Adrenal gland (tissue), 12 donors: ENCODE measurements around the gene DAAM2. TPM values are rescaled to one million over a fixed set of nuclear protein-coding genes. Genes with fewer than 3 reads are reported as not detected.
A peak's percentile ranks its signal among the peaks of the same experiment; 100 is the strongest.

Source experiments
- DNase-seq, 7 donors: peaks; one replicate each; pipeline ENCODE4 v3.0.0-alpha.2; 2019 to 2020
- H3K27ac ChIP-seq, 5 donors: fragments of 200-600 bp; sonication (generic) in 4 of 5; 1 replicate in 3 of 5; 2 replicates in 2 of 5; pipeline versions ENCODE4 v1.5.1 to v1.8.0; 2016 to 2020; ENCODE audit warnings: mild to moderate bottlenecking in 1 of 5
- H3K27me3 ChIP-seq: fragments of 200-600 bp; 2 replicates; pipeline ENCODE4 v1.8.0; 2021
- H3K36me3 ChIP-seq, 2 donors: fragments of 200-600 bp; replicated peaks in 1 of 2; 1 replicate in 1 of 2; 2 replicates in 1 of 2; pipeline versions ENCODE4 v1.5.1 to v1.8.0; 2018 to 2022
- H3K4me1 ChIP-seq, 2 donors: fragments of 200-600 bp; replicated peaks in 1 of 2; 1 replicate in 1 of 2; 2 replicates in 1 of 2; pipeline versions ENCODE4 v1.5.1 to v1.8.0; 2018 to 2021
- H3K4me3 ChIP-seq, 4 donors: fragments of 200-600 bp; sonication (generic) in 3 of 4; one replicate each; pipeline ENCODE4 v1.5.1; 2016 to 2018
- H3K9me3 ChIP-seq, 3 donors: fragments of 200-600 bp; sonication (generic) in 1 of 3; replicated peaks in 1 of 3; 1 replicate in 2 of 3; 2 replicates in 1 of 3; pipeline versions ENCODE4 v1.5.1 to v1.8.0; 2016 to 2021
- CTCF ChIP-seq, 6 experiments: fragments of 450-650 bp in 4 of 6; fragments of 200-600 bp in 2 of 6; sonication (generic) in 1 of 6; IDR thresholded peaks; 1 replicate in 5 of 6; 2 replicates in 1 of 6; pipeline versions ENCODE4 v1.5.1 to v1.8.0; 2016 to 2021; ENCODE audit warnings: antibody characterized with exemption in 6 of 6, mild to moderate bottlenecking in 2 of 6, moderate library complexity in 1 of 6
- POLR2A ChIP-seq, 2 donors: fragments of 450-650 bp; IDR thresholded peaks; one replicate each; pipeline ENCODE4 v1.6.1; 2017; ENCODE audit warnings: antibody characterized with exemption in 2 of 2, mild to moderate bottlenecking in 2 of 2, moderate library complexity in 1 of 2
- WGBS, 4 donors: extraction: QIAGEN DNeasy Blood & Tissue Kit in 2 of 4; methylation state at CpG; one replicate each; pipeline versions ENCODE4 v1.1.5 to v1.1.7; 2013 to 2017; 5-methylcytosine and 5-hydroxymethylcytosine counted together
- intact Hi-C, 2 donors: fragments of 100-400 bp; cut with DNase I; formaldehyde crosslinking; loops; one replicate each; pipeline versions ENCODE4 v1.14.1 to v1.15.0; 2022 to 2023
- polyA plus RNA-seq, 3 donors: library from polyadenylated mRNA; stranded (reverse); fragments of 200-250 nt in 2 of 3; fragments of 350-450 nt in 1 of 3; fragmentation: Illumina TruSeq in 1 of 3; extraction: RNeasy Lipid Tissue Mini Kit (QIAGEN cat#74804) in 1 of 3; gene quantifications; one replicate each; pipeline ENCODE4 v1.2.3, GENCODE V29; 2013 to 2014
- total RNA-seq, 9 donors: library from RNA; depleted of rRNA in 4 of 9; stranded (reverse); fragments of >200 nt in 4 of 9; fragments of 120-200 nt in 1 of 9; fragmentation: NEBNext Ultra II Directional in 1 of 9; extraction: Animal tissue kit (Norgen Biotek cat#: 25700) in 1 of 9; gene quantifications; one replicate each; pipeline versions ENCODE4 v1.1.0 to v1.2.4, GENCODE V29; 2013 to 2023
- donor health status: healthy with polysubstance abuse.
- donor health status: Bipolar disorder and iron deficiency.
- donor health status: DM: yes; HTN: yes; CAD: no.
- donor health status: DM: no; HTN: no; CAD: no.
- donor health status: DM: no; HTN: no; CAD: no.
- donor health status: DM: yes; HTN: yes; CAD: no.

DAAM2 gene
- total and polyA plus RNA-seq, 12 donors = 28.1 to 72.1 (median 53.2) TPM

DNA sequence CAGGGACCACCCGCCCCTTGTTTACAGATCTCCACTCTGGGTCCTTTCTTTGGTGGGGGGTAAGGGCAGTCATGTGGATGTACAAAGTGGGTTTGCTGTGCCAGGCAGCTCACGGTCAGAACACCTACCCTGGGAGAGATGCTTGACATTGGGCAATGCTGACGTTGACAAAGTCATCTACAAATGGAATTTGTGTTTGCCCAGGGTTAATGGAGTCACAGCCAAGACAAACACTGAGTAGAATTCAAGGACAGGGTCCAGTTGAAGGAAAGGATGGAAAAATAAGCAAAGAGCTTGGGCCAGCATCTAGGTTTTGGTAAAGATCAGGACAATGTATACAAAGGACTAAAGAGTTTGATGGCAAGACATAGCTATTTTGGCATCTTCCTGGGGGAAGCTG, 87.4 kb downstream of the DAAM2 start:
- Histone ChIP-seq H3K27ac (peak overlapping the region in 1 of 5 donors; percentile 45), H3K4me3 (no peak overlapping the region), H3K4me1 (peaks cover 0 to 12% of the 10 kb centered on the region in 2 donors), H3K27me3 (no peaks in the 10 kb centered on the region), H3K36me3 (peaks cover 0 to 46% of the 10 kb centered on the region in 2 donors), H3K9me3 (no peaks in the 10 kb centered on the region)
- intact Hi-C loops = no loop called here
- no peak for DNase-seq
- TF ChIP-seq CTCF (IDR thresholded peaks at IDR 0.05) (no peak), POLR2A (IDR thresholded peaks at IDR 0.05) (no peak)
- WGBS, 4 donors = 57 to 72% (median 62%) methylated on average over 2 to 3 of the region's 3 CpGs

DNA sequence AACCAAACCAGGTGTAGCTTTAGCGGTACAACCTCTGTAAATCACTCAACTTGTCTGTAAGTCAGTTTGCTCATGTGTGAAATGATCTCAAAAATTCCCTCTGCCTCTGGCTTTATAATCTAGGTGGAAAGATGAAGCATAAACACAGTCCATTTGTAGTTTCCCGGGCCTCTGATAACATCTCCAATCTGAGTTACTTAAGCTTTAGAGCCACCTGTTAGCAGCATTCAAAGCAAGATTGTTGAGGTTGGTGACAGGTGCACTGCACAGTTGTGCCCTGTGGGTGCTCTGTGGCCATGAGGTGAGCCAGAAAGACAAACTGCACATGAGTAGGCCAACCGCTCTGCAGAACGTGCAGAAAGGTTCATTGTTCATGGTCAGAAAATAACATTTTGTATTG, 88.4 kb downstream of the DAAM2 start:
- Histone ChIP-seq H3K36me3 (peaks cover 0 to 37% of the 10 kb centered on the region in 2 donors), H3K27ac (peak overlapping the region in 1 of 5 donors; percentile 34), H3K9me3 (no peaks in the 10 kb centered on the region), H3K27me3 (no peaks in the 10 kb centered on the region), H3K4me3 (no peak overlapping the region), H3K4me1 (peaks cover 0 to 12% of the 10 kb centered on the region in 2 donors)
- intact Hi-C loops = loop anchor here in 1 of 2 donors (10.0 kb wide), 1 partner anchor 516 kb away; no protein-coding TSS in a partner anchor
- 77 to 85% (median 80%) methylated on average over 4 of the region's 4 CpGs for WGBS, 4 donors
- no peak for DNase-seq
- TF ChIP-seq CTCF (IDR thresholded peaks at IDR 0.05) = no peak

DNA sequence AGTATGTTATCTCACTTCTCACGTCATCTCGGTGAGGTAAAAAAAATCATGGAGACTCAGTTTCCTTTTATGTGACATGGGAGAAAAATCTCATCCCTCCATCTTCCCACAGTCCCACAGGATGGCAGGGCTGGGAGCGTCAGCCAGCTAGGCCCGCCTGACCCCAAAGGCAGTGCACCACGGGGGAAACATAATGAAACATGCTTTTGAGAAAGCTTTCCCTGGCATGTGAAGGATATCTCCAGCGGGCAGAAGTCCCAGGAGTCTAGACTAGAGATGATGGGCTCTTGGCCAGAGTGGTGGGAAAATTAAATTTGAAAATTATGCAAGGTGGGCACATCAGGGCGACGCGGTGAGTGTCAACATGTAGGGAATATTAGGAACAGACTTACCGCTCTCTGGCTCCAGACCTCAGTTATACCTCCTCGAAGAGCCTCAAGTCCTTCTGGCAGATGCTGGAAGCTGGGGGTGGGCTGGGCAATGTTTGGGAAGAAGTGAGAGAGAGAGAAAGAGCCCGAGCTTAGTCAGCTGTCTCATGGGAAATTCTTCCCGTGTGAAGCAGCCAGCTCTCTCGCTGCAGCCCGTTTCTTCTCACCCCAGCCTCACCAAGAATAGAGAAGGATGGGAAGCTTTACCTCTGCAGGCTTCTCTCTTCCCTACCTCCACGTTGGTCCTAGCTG, 89.8 kb downstream of the DAAM2 start:
- H3K27me3 ChIP-seq = no peaks in the 10 kb centered on the region
- H3K4me3 ChIP-seq = no peak overlapping the region
- peak overlapping the region in 3 of 5 donors; percentile 3 to 73 (median 47) for H3K27ac ChIP-seq
- 69 to 74% (median 73%) methylated on average over 16 of the region's 16 CpGs for WGBS, 4 donors
- H3K4me1 ChIP-seq = peaks cover 0 to 3% of the 10 kb centered on the region in 2 donors
- DNase-seq = no peak
- no peaks in the 10 kb centered on the region for H3K9me3 ChIP-seq
- TF ChIP-seq CTCF (IDR thresholded peaks at IDR 0.05) (no peak), POLR2A (IDR thresholded peaks at IDR 0.05) (no peak)
- intact Hi-C loops = loop anchor here in 1 of 2 donors (10.0 kb wide), 1 partner anchor 517 kb away; no protein-coding TSS in a partner anchor
- H3K36me3 ChIP-seq = peaks cover 0 to 37% of the 10 kb centered on the region in 2 donors

DNA sequence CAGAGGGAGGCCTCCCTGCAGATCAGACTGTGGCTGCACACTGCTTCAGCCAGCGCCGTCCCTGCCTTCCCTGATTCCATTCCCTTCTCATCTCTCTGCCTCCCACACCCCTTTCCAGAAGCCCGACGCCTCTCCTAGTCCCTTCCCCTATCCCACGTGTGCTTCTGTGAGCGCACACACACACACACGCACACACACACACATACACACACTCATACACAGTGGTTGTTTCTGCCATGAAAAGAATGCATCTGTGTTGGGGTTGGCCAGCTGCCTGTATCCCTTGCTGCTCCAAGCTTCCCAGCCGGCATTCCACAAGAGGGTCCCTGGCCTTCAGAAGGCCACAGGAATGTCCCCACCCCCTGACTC, 90.3 kb downstream of the DAAM2 start:
- H3K4me1 ChIP-seq = peaks cover 0 to 3% of the 10 kb centered on the region in 2 donors
- peak overlapping the region in 3 of 5 donors; percentile 34 to 73 (median 47) for H3K27ac ChIP-seq
- WGBS, 4 donors = 62 to 82% (median 70%) methylated on average over 8 of the region's 8 CpGs
- TF ChIP-seq POLR2A (IDR thresholded peaks at IDR 0.05) (no peak), CTCF (IDR thresholded peaks at IDR 0.05) (no peak)
- intact Hi-C loops = loop anchor here in 1 of 2 donors (10.0 kb wide), 1 partner anchor 518 kb away; no protein-coding TSS in a partner anchor
- no peaks in the 10 kb centered on the region for H3K9me3 ChIP-seq
- DNase-seq = peak in 6 of 7 donors; percentile 33 to 84 (median 59)
- H3K36me3 ChIP-seq = peaks cover 0 to 33% of the 10 kb centered on the region in 2 donors
- H3K4me3 ChIP-seq = no peak overlapping the region
- H3K27me3 ChIP-seq = no peaks in the 10 kb centered on the region
